Measurements from ENCODE around the gene ZBTB20.
A peak's percentile ranks its signal among the peaks of the same experiment; 100 is the strongest.
"Not testable (repeated sequence)": the region's sequence is repeated elsewhere in the genome, so short reads cannot be mapped to it uniquely, and the experiment has no call there.

The ZBTB20 gene

GRCh38 chr3:114824014-114824413 is 323.1 kb downstream of the ZBTB20 start:
- DNase-seq, result no peak

GRCh38 chr3:114823061-114823460 is 324.0 kb downstream of the ZBTB20 start:
- no peak for DNase-seq

- DNase-seq, result no peak
Measured at GRCh38 chr3:114816052-114816451, 331.0 kb downstream of the ZBTB20 start.

GRCh38 chr3:114812541-114813238 is 334.4 kb downstream of the ZBTB20 start:
- not testable (repeated sequence) for DNase-seq

GRCh38 chr3:114809668-114810413 is 337.2 kb downstream of the ZBTB20 start:
- peak; percentile 42 for DNase-seq

- no peak for DNase-seq
Measured at GRCh38 chr3:114804099-114804498, 343.0 kb downstream of the ZBTB20 start.

- no peak for DNase-seq
Measured at GRCh38 chr3:114803042-114803695, 343.9 kb downstream of the ZBTB20 start.

- DNase-seq, result no peak
Measured at GRCh38 chr3:114800272-114801031, 346.6 kb downstream of the ZBTB20 start.

GRCh38 chr3:114799816-114800215 is 347.3 kb downstream of the ZBTB20 start:
- no peak for DNase-seq

GRCh38 chr3:114796796-114797195 is 350.3 kb downstream of the ZBTB20 start:
- DNase-seq, result no peak

GRCh38 chr3:114794894-114795630 is 352.0 kb downstream of the ZBTB20 start:
- no peak for DNase-seq

- no peak for DNase-seq
Measured at GRCh38 chr3:114792159-114792918, 354.7 kb downstream of the ZBTB20 start.

GRCh38 chr3:114790752-114791151 is 356.3 kb downstream of the ZBTB20 start:
- DNase-seq, result no peak

- no peak for DNase-seq
Measured at GRCh38 chr3:114789803-114790202, 357.3 kb downstream of the ZBTB20 start.

GRCh38 chr3:114775395-114775794 is 371.7 kb downstream of the ZBTB20 start:
- DNase-seq, result peak; percentile 42

- DNase-seq, result peak; percentile 76
Measured at GRCh38 chr3:114770874-114771273, 376.2 kb downstream of the ZBTB20 start.

GRCh38 chr3:114764056-114764492 is 383.0 kb downstream of the ZBTB20 start:
- peak; percentile 58 for DNase-seq

GRCh38 chr3:114762144-114762543 is 384.9 kb downstream of the ZBTB20 start:
- no peak for DNase-seq

- no peak for DNase-seq
Measured at GRCh38 chr3:114760679-114761078, 386.4 kb downstream of the ZBTB20 start.

- peak; percentile 78 for DNase-seq
Measured at GRCh38 chr3:114758831-114759699, 388.0 kb downstream of the ZBTB20 start.
